MCF 10A (cell line): ENCODE results near the gene RHOJ. TPM values are rescaled to one million over a fixed set of nuclear protein-coding genes. Genes with fewer than 3 reads are reported as not detected.

Source experiments
- BruUV-seq: library from RNA; stranded (reverse); fragments of 400-500 nt; replicated peaks from 2 replicates; lab custom pipeline; 2021; lab: Mats Ljungman, UMichigan
- CTCF ChIA-PET: fragments of 300-600 bp; sonication (Branson Sonifier 250); formaldehyde crosslinking; extraction: SDS; loops from one replicate; lab custom pipeline; 2021; ENCODE audit warnings: antibody characterized with exemption, inconsistent platforms; lab: Yijun Ruan, JAX
- POLR2A ChIA-PET: fragments of 300-600, 350-650 bp; sonication (Branson Sonifier 250); formaldehyde crosslinking; extraction: SDS; loops from one replicate; lab custom pipeline; 2020; ENCODE audit warnings: antibody characterized with exemption, inconsistent platforms; lab: Yijun Ruan, JAX
- DNase-seq: peaks from one replicate; pipeline ENCODE4 v3.0.0-alpha.2; 2018; ENCODE audit not compliant: unreplicated experiment
- H3K27ac Mint-ChIP-seq: one replicate; pipeline ENCODE4 v1.8.0; 2022; ENCODE audit warnings: mild to moderate bottlenecking, low read depth, mixed read lengths; ENCODE audit not compliant: unreplicated experiment
- H3K27me3 Mint-ChIP-seq: one replicate; pipeline ENCODE4 v1.8.0; 2022; ENCODE audit warnings: mixed read lengths; ENCODE audit not compliant: insufficient read depth, unreplicated experiment
- H3K36me3 Mint-ChIP-seq: one replicate; pipeline ENCODE4 v1.8.0; 2022; ENCODE audit warnings: mild to moderate bottlenecking, moderate library complexity, mixed read lengths; ENCODE audit not compliant: insufficient read depth, unreplicated experiment
- H3K4me1 Mint-ChIP-seq: one replicate; pipeline ENCODE4 v1.8.0; 2022; ENCODE audit warnings: mixed read lengths; ENCODE audit not compliant: insufficient read depth, unreplicated experiment
- H3K4me3 Mint-ChIP-seq: one replicate; pipeline ENCODE4 v1.8.0; 2022; ENCODE audit warnings: mild to moderate bottlenecking, moderate library complexity, mixed read lengths; ENCODE audit not compliant: unreplicated experiment
- H3K9me3 Mint-ChIP-seq: one replicate; pipeline ENCODE4 v1.8.0; 2022; ENCODE audit warnings: mixed read lengths; ENCODE audit not compliant: unreplicated experiment
- intact Hi-C: fragments of 100-400 bp; cut with micrococcal nuclease; formaldehyde crosslinking; loops from 2 replicates; pipeline ENCODE4 v1.14.1; 2022
- total RNA-seq: library from RNA; stranded (reverse); gene quantifications from 2 replicates; pipeline ENCODE4 v1.2.3, GENCODE V29; 2022
- TF ChIP-seq, protein P1 (sequence below): fragments of 200-600 bp; IDR thresholded peaks from one replicate; pipeline ENCODE4 v1.8.0; 2022; ENCODE audit warnings: antibody characterized with exemption, mild to moderate bottlenecking; ENCODE audit not compliant: unreplicated experiment

Gene RHOJ
- total RNA-seq, 1 experiment from 2014 or later, result not detected

DNA sequence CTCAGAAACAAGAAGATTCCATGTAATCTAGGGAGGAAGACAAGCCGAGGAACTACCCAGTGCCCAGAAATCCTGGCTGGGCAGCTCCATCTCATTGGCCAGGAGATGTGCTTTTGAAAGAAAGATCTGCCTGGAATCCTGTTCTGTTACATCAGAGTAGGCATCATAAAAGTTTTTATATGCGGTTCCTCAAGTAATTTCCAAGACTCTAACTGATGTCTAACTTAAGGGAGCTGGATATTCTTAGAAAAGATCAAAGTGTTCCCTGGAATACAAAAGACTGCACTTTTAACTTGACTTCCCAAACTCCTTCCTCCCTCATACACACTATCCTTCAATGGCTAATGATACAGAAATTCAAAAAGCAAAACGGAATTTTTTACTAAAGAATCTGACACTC is 16.3 kb downstream of the RHOJ start:
- H3K27me3 Mint-ChIP-seq, result no peaks in the 10 kb centered on the region
- intact Hi-C loops, result no loop called here
- CTCF ChIA-PET, result no interaction called here
- no peak overlapping the region for H3K4me3 Mint-ChIP-seq
- H3K9me3 Mint-ChIP-seq, result no peaks in the 10 kb centered on the region
- TF ChIP-seq, protein P1, sequence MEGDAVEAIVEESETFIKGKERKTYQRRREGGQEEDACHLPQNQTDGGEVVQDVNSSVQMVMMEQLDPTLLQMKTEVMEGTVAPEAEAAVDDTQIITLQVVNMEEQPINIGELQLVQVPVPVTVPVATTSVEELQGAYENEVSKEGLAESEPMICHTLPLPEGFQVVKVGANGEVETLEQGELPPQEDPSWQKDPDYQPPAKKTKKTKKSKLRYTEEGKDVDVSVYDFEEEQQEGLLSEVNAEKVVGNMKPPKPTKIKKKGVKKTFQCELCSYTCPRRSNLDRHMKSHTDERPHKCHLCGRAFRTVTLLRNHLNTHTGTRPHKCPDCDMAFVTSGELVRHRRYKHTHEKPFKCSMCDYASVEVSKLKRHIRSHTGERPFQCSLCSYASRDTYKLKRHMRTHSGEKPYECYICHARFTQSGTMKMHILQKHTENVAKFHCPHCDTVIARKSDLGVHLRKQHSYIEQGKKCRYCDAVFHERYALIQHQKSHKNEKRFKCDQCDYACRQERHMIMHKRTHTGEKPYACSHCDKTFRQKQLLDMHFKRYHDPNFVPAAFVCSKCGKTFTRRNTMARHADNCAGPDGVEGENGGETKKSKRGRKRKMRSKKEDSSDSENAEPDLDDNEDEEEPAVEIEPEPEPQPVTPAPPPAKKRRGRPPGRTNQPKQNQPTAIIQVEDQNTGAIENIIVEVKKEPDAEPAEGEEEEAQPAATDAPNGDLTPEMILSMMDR, result no peak
- DNase-seq, result no peak
- no peaks in the 10 kb centered on the region for H3K4me1 Mint-ChIP-seq
- BruUV-seq, result no TSS peak
- H3K36me3 Mint-ChIP-seq, result peaks cover 6% of the 10 kb centered on the region
- no peak overlapping the region for H3K27ac Mint-ChIP-seq
- POLR2A ChIA-PET, result no interaction called here

DNA sequence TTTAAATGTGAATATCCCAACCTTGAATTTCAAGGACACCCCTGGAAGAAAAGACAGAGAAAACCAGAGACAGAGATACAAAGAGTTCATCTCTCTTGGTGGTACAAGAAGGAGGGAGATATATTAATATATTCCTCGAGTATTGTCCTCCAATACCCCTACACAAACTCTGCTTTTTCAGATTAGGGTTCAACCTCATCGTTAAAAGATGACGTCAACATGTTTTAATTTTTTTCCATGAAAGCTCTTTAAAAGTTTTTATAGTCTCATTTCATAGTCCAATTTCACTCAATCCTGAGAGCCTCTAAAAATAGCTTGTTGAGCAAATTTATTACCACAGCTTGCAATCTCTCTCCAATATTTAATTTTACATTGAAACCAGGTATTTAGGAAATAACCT is 19.4 kb downstream of the RHOJ start:
- Mint-ChIP-seq H3K4me3 (no peak overlapping the region), H3K36me3 (peaks cover 6% of the 10 kb centered on the region), H3K9me3 (no peaks in the 10 kb centered on the region), H3K27ac (no peak overlapping the region), H3K27me3 (no peaks in the 10 kb centered on the region), H3K4me1 (no peaks in the 10 kb centered on the region)
- TF ChIP-seq, protein P1, result no peak
- CTCF ChIA-PET, result no interaction called here
- DNase-seq, result no peak
- POLR2A ChIA-PET, result no interaction called here
- intact Hi-C loops, result no loop called here
- no TSS peak for BruUV-seq

DNA sequence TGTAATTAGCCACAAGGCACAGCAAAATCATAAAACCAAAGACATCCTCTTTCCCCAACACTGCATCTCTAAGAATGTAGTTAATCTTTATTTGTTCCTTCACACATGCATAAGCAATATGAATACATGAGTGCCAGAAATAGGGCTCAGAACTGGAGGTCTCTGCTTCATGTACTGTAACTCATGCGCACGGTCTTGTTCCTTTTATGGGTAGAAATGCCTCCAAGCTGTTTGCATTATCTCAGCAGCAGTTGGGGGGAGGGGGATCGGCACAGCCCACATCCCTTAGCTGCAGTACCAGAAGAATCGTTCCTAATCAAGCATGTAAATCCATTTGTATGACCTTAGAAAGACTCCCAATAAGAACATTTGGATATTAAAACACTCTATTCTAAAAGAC is 20.0 kb downstream of the RHOJ start:
- POLR2A ChIA-PET, result no interaction called here
- CTCF ChIA-PET, result no interaction called here
- Mint-ChIP-seq H3K27me3 (no peaks in the 10 kb centered on the region), H3K4me3 (no peak overlapping the region), H3K9me3 (no peaks in the 10 kb centered on the region), H3K36me3 (peaks cover 6% of the 10 kb centered on the region), H3K27ac (no peak overlapping the region), H3K4me1 (no peaks in the 10 kb centered on the region)
- intact Hi-C loops, result no loop called here
- no TSS peak for BruUV-seq
- no peak for DNase-seq
- TF ChIP-seq, protein P1, result no peak

DNA sequence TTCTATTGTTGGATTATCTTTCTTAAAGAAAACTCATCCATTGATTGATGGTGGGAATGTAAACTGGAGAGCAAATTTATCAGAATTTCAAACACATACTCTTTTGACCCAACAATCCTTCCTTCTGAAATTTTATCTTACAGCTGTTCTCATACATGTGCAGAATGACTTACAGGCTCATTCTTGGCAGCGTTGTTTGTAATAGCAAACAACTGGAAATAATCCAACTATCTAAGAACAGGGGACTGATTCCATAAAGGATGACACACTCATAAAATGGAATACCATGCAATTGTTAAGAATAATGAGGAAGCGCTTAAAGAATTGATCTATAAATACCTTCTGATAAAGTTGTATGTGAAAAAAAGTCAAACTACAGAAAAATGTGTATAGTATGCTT is 24.0 kb downstream of the RHOJ start:
- BruUV-seq, result no TSS peak
- Mint-ChIP-seq H3K27me3 (no peaks in the 10 kb centered on the region), H3K4me3 (no peak overlapping the region), H3K27ac (no peak overlapping the region), H3K9me3 (no peaks in the 10 kb centered on the region), H3K36me3 (peaks cover 6% of the 10 kb centered on the region), H3K4me1 (no peaks in the 10 kb centered on the region)
- intact Hi-C loops, result no loop called here
- CTCF ChIA-PET, result no interaction called here
- DNase-seq, result no peak
- TF ChIP-seq, protein P1, result no peak
- POLR2A ChIA-PET, result interaction anchor here (0.5 kb wide), 1 partner anchor 37 kb away, joined by 3 read pairs; no protein-coding TSS in a partner anchor
